Ectodermal cell (in vitro differentiated cells): ENCODE data around the gene FAM131C.
A peak's percentile ranks its signal among the peaks of the same experiment; 100 is the strongest.
"Not testable (repeated sequence)": the region's sequence is repeated elsewhere in the genome, so short reads cannot be mapped to it uniquely, and the experiment has no call there.

Experiments used
- H3K27ac ChIP-seq: 2 replicates; pipeline ENCODE4 v1.7.0; 2013; ENCODE audit warnings: mild to moderate bottlenecking, low read depth, low read length; ENCODE audit not compliant: insufficient read depth, poor library complexity, severe bottlenecking
- H3K27me3 ChIP-seq: 2 replicates; pipeline ENCODE4 v1.7.0; 2013; ENCODE audit warnings: mild to moderate bottlenecking, low read length; ENCODE audit not compliant: insufficient read depth, control insufficient read depth, poor library complexity, severe bottlenecking
- H3K36me3 ChIP-seq: one replicate; pipeline ENCODE4 v1.7.0; 2013; ENCODE audit warnings: low read length; ENCODE audit not compliant: control insufficient read depth, insufficient read depth
- H3K4me1 ChIP-seq: one replicate; pipeline ENCODE4 v1.7.0; 2013; ENCODE audit warnings: low read length; ENCODE audit not compliant: control insufficient read depth, insufficient read depth
- H3K4me3 ChIP-seq: 2 replicates; pipeline ENCODE4 v1.7.0; 2013; ENCODE audit warnings: low read depth, low read length, control low read depth; ENCODE audit not compliant: insufficient read depth
- H3K9me3 ChIP-seq: 2 replicates; pipeline ENCODE4 v1.7.0; 2013; ENCODE audit warnings: mild to moderate bottlenecking, low read length, moderate library complexity; ENCODE audit not compliant: control insufficient read depth
- WGBS, 2 experiments: methylation state at CpG; one replicate each; pipeline ENCODE4 v1.1.7; 2013; ENCODE audit warnings: missing lambda C conversion rate in 2 of 2; 5-methylcytosine and 5-hydroxymethylcytosine counted together

Gene FAM131C

DNA sequence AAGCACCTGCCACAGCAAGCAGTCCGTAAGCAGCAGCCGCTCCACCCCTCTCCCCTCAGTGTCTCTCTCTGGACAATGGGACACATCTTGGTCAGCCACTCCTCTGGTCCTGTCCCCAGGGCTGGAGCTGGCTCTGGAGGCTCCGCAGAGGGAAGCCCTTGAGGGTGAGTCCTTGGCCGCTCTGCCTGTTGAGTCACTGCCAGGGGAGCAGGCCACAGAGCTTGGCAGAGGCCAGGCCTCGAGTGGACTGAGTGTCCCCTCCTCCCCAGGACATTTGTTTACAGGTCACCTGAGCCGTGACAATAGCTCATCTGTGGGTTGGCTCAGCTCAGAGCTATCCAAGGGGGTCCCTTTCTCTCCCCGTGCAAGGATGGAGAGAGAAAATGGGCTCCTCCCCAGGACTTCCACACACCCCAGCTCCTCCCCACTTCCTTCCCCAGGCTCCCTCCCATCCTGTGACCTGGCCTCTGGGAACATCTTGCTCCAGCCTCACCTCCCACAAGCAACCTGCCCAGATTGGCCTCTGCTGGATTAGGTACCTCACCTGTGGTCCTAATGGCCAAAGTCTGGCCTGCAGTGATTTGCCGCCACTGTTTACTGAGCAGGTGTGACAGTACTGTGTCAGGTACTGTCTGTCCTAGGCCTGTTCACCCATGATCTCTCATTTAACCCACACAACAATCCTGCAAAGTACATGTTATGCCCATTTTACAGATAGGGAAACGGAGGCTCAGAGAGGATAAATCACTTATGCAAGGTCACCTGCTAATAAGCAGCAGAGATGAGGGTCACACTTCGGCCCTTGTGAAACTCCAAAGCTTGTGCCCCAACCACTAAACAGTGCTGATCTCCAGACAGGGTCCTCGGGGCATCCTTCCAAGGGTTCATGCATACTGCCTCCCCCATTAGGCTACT is 4.8 kb downstream of the FAM131C start:
- H3K9me3 ChIP-seq = no peaks in the 10 kb centered on the region
- 64 to 67% methylated on average over 11 of the region's 11 CpGs for WGBS, 2 experiments
- H3K27me3 ChIP-seq = peaks cover 18% of the 10 kb centered on the region
- H3K36me3 ChIP-seq = no peaks in the 10 kb centered on the region
- H3K27ac ChIP-seq = no peak overlapping the region
- H3K4me1 ChIP-seq = peaks cover 53% of the 10 kb centered on the region
- no peak overlapping the region for H3K4me3 ChIP-seq

GRCh38 chr1:16067933-16068332 is 5.5 kb downstream of the FAM131C start:
- Histone ChIP-seq H3K27ac (no peak overlapping the region), H3K27me3 (peaks cover 12% of the 10 kb centered on the region), H3K4me3 (no peak overlapping the region), H3K9me3 (no peaks in the 10 kb centered on the region), H3K4me1 (peaks cover 52% of the 10 kb centered on the region), H3K36me3 (no peaks in the 10 kb centered on the region)
- 87% methylated on average over 13 of the region's 13 CpGs for WGBS, 2 experiments

- WGBS, 2 experiments = 68 to 74% methylated on average over 6 of the region's 6 CpGs
- H3K4me1 ChIP-seq = peaks cover 45% of the 10 kb centered on the region
- H3K27me3 ChIP-seq = peaks cover 5% of the 10 kb centered on the region
- no peaks in the 10 kb centered on the region for H3K9me3 ChIP-seq
- H3K4me3 ChIP-seq = no peak overlapping the region
- no peaks in the 10 kb centered on the region for H3K36me3 ChIP-seq
- peak overlapping the region; percentile 58 for H3K27ac ChIP-seq
These were observed 6.2 kb downstream of the FAM131C start for GRCh38 chr1:16067127-16067768.

- H3K27ac ChIP-seq = no peak overlapping the region
- H3K4me3 ChIP-seq = no peak overlapping the region
- H3K27me3 ChIP-seq = no peaks in the 10 kb centered on the region
- peaks cover 44% of the 10 kb centered on the region for H3K4me1 ChIP-seq
- no peaks in the 10 kb centered on the region for H3K36me3 ChIP-seq
- H3K9me3 ChIP-seq = no peaks in the 10 kb centered on the region
- WGBS, 2 experiments = 90% methylated on average over 4 of the region's 4 CpGs
These were observed 7.2 kb downstream of the FAM131C start for GRCh38 chr1:16066245-16066644.

DNA sequence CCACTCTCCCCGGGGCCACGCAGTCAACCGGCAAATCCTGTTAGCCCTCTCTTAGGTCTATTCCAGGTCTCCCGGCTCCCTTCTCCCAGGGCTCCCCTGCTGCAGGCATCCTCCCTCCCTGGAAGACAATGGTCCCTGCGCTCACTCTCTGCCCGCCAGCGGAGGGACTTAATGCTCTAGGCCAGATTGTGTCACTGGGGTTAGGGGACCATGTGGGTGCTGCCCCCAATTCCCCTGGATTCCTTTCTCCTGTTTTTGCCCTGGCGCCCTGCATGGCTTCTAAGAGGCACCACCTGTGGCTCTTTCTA is 8.2 kb downstream of the FAM131C start:
- no peak overlapping the region for H3K4me3 ChIP-seq
- H3K27ac ChIP-seq = no peak overlapping the region
- no peaks in the 10 kb centered on the region for H3K27me3 ChIP-seq
- H3K9me3 ChIP-seq = no peaks in the 10 kb centered on the region
- WGBS, 2 experiments = 56 to 62% methylated on average over 8 of the region's 8 CpGs
- no peaks in the 10 kb centered on the region for H3K36me3 ChIP-seq
- H3K4me1 ChIP-seq = peaks cover 44% of the 10 kb centered on the region

DNA sequence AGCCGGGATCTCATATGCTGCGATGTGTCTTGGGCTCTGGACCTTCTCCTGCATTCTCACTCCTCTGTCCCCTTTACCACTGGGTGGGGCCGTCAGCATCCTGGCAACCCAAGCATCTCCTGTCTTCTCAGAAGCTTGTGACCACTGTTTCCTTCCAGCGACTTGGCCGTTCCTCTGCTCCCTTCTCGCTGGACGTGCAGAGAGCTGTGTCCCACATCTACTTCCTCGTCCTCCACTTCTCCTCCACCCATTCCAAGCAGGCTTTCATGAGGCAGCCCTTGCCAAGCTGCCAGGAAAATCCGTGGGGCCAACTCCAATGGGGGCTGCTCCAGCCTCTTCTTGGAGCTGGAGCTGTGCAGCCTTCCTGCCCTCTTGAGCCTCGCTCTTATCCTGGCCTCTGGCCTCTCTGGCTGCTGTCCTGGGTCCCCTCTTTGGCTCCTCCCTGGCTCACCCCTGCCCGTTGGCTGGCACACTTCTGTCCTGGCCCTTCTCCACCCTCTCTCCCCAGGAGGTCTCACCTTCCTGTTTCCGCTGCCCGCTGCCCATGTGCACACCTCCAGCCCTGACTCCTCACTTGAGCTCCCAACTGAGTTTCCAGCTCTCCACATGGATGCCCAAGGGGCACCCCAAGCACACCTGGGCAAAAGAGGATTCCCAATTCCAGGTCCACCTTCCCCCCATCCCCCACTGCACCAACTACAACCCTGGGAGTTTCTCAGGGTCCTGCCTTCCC is 8.7 kb downstream of the FAM131C start:
- no peak overlapping the region for H3K4me3 ChIP-seq
- H3K4me1 ChIP-seq = peaks cover 44% of the 10 kb centered on the region
- no peaks in the 10 kb centered on the region for H3K9me3 ChIP-seq
- WGBS, 2 experiments = 83 to 84% methylated on average over 13 of the region's 13 CpGs
- no peak overlapping the region for H3K27ac ChIP-seq
- H3K36me3 ChIP-seq = no peaks in the 10 kb centered on the region
- H3K27me3 ChIP-seq = no peaks in the 10 kb centered on the region

- no peaks in the 10 kb centered on the region for H3K36me3 ChIP-seq
- H3K4me3 ChIP-seq = no peak overlapping the region
- WGBS, 2 experiments = 64 to 68% methylated on average over 9 of the region's 9 CpGs
- no peaks in the 10 kb centered on the region for H3K27me3 ChIP-seq
- peaks cover 44% of the 10 kb centered on the region for H3K4me1 ChIP-seq
- H3K9me3 ChIP-seq = no peaks in the 10 kb centered on the region
- no peak overlapping the region for H3K27ac ChIP-seq
These were observed 9.5 kb downstream of the FAM131C start for GRCh38 chr1:16063921-16064320.

GRCh38 chr1:16063226-16063829 is 10.1 kb downstream of the FAM131C start:
- WGBS, 2 experiments = 91 to 92% methylated on average over 15 of the region's 15 CpGs

GRCh38 chr1:16062687-16063075 is 10.8 kb downstream of the FAM131C start:
- not testable (repeated sequence) for H3K4me3 ChIP-seq, H3K27ac ChIP-seq, H3K36me3 ChIP-seq, H3K27me3 ChIP-seq, H3K9me3 ChIP-seq
- WGBS, 2 experiments = 92% methylated on average over 9 of the region's 9 CpGs
- H3K4me1 ChIP-seq = peaks cover 33% of the 10 kb centered on the region

More at GRCh38 chr1:16063226-16063829, 10.1 kb downstream of the FAM131C start:
- Histone ChIP-seq H3K27ac (no peak overlapping the region), H3K36me3 (no peaks in the 10 kb centered on the region), H3K27me3 (no peaks in the 10 kb centered on the region), H3K4me3 (no peak overlapping the region), H3K4me1 (peaks cover 39% of the 10 kb centered on the region), H3K9me3 (no peaks in the 10 kb centered on the region)
